ENCODE results near the gene WNT4. TPM values are rescaled to one million over a fixed set of nuclear protein-coding genes. Genes with fewer than 3 reads are reported as not detected.

The WNT4 gene
- total and polyA plus RNA-seq, 2 donors, result 1.8 to 1.9 TPM

GRCh38 chr1:22119626-22120468 lies 23.1 kb downstream of the WNT4 start:
- no peaks in the 10 kb centered on the region for H3K27me3 ChIP-seq (ENCODE audit: control insufficient read depth in 2 of 2, insufficient read depth in 1 of 2, low read length in 1 of 2)
- H3K36me3 ChIP-seq (ENCODE audit: control insufficient read depth in 2 of 2, insufficient read depth in 2 of 2, low read length in 1 of 2), result peaks cover 5 to 20% of the 10 kb centered on the region in 2 donors
- H3K9me3 ChIP-seq (ENCODE audit: control insufficient read depth in 2 of 2, insufficient read depth in 1 of 2, low read length in 1 of 2), result peaks cover 0 to 1% of the 10 kb centered on the region in 2 donors
- DNase-seq (ENCODE audit: low read depth in 6 of 9, low spot score in 9 of 9), result no peak
- H3K27ac ChIP-seq (ENCODE audit: low read depth in 1 of 2, low read length in 1 of 2), result no peak overlapping the region
- H3K4me3 ChIP-seq (ENCODE audit: low read length in 2 of 2), result no peak overlapping the region
- WGBS, result 98% methylated on average over 44 of the region's 44 CpGs
- H3K4me1 ChIP-seq (ENCODE audit: control insufficient read depth in 2 of 2, insufficient read depth in 2 of 2, low read length in 2 of 2), result no peaks in the 10 kb centered on the region

- Histone ChIP-seq H3K27me3 (ENCODE audit: control insufficient read depth in 2 of 2, insufficient read depth in 1 of 2, low read length in 1 of 2) (no peaks in the 10 kb centered on the region), H3K36me3 (ENCODE audit: control insufficient read depth in 2 of 2, insufficient read depth in 2 of 2, low read length in 1 of 2) (peaks cover 7 to 32% of the 10 kb centered on the region in 2 donors), H3K4me1 (ENCODE audit: control insufficient read depth in 2 of 2, insufficient read depth in 2 of 2, low read length in 2 of 2) (no peaks in the 10 kb centered on the region), H3K4me3 (ENCODE audit: low read length in 2 of 2) (no peak overlapping the region), H3K9me3 (ENCODE audit: control insufficient read depth in 2 of 2, insufficient read depth in 1 of 2, low read length in 1 of 2) (peaks cover 0 to 1% of the 10 kb centered on the region in 2 donors), H3K27ac (ENCODE audit: low read depth in 1 of 2, low read length in 1 of 2) (no peak overlapping the region)
- whole genome bisulfite sequencing, result 84% methylated on average over 8 of the region's 8 CpGs
- DNase-seq (ENCODE audit: low read depth in 6 of 9, low spot score in 9 of 9), result no peak
Measured at GRCh38 chr1:22118291-22118992, 24.5 kb downstream of the WNT4 start.

- 93% methylated on average over 5 of the region's 5 CpGs for WGBS
- H3K4me3 ChIP-seq (ENCODE audit: low read length in 2 of 2), result no peak overlapping the region
- peaks cover 7 to 36% of the 10 kb centered on the region in 2 donors for H3K36me3 ChIP-seq (ENCODE audit: control insufficient read depth in 2 of 2, insufficient read depth in 2 of 2, low read length in 1 of 2)
- no peaks in the 10 kb centered on the region for H3K4me1 ChIP-seq (ENCODE audit: control insufficient read depth in 2 of 2, insufficient read depth in 2 of 2, low read length in 2 of 2)
- peaks cover 0 to 1% of the 10 kb centered on the region in 2 donors for H3K9me3 ChIP-seq (ENCODE audit: control insufficient read depth in 2 of 2, insufficient read depth in 1 of 2, low read length in 1 of 2)
- no peaks in the 10 kb centered on the region for H3K27me3 ChIP-seq (ENCODE audit: control insufficient read depth in 2 of 2, insufficient read depth in 1 of 2, low read length in 1 of 2)
- H3K27ac ChIP-seq (ENCODE audit: low read depth in 1 of 2, low read length in 1 of 2), result no peak overlapping the region
- no peak for DNase-seq (ENCODE audit: low read depth in 6 of 9, low spot score in 9 of 9)
Measured at GRCh38 chr1:22117851-22118250, 25.0 kb downstream of the WNT4 start.

- Histone ChIP-seq H3K27me3 (ENCODE audit: control insufficient read depth in 2 of 2, insufficient read depth in 1 of 2, low read length in 1 of 2) (no peaks in the 10 kb centered on the region), H3K36me3 (ENCODE audit: control insufficient read depth in 2 of 2, insufficient read depth in 2 of 2, low read length in 1 of 2) (peaks cover 11 to 40% of the 10 kb centered on the region in 2 donors), H3K9me3 (ENCODE audit: control insufficient read depth in 2 of 2, insufficient read depth in 1 of 2, low read length in 1 of 2) (peaks cover 0 to 1% of the 10 kb centered on the region in 2 donors), H3K4me3 (ENCODE audit: low read length in 2 of 2) (no peak overlapping the region), H3K4me1 (ENCODE audit: control insufficient read depth in 2 of 2, insufficient read depth in 2 of 2, low read length in 2 of 2) (no peaks in the 10 kb centered on the region), H3K27ac (ENCODE audit: low read depth in 1 of 2, low read length in 1 of 2) (no peak overlapping the region)
- 92% methylated on average over 4 of the region's 4 CpGs for WGBS
- DNase-seq (ENCODE audit: low read depth in 6 of 9, low spot score in 9 of 9), result no peak
Measured at GRCh38 chr1:22117238-22117637, 25.7 kb downstream of the WNT4 start.

- H3K27me3 ChIP-seq (ENCODE audit: control insufficient read depth in 2 of 2, insufficient read depth in 1 of 2, low read length in 1 of 2), result no peaks in the 10 kb centered on the region
- no peaks in the 10 kb centered on the region for H3K4me1 ChIP-seq (ENCODE audit: control insufficient read depth in 2 of 2, insufficient read depth in 2 of 2, low read length in 2 of 2)
- H3K36me3 ChIP-seq (ENCODE audit: control insufficient read depth in 2 of 2, insufficient read depth in 2 of 2, low read length in 1 of 2), result peaks cover 22 to 44% of the 10 kb centered on the region in 2 donors
- H3K4me3 ChIP-seq (ENCODE audit: low read length in 2 of 2), result no peak overlapping the region
- H3K9me3 ChIP-seq (ENCODE audit: control insufficient read depth in 2 of 2, insufficient read depth in 1 of 2, low read length in 1 of 2), result peaks cover 0 to 1% of the 10 kb centered on the region in 2 donors
- DNase-seq (ENCODE audit: low read depth in 6 of 9, low spot score in 9 of 9), result no peak
- no peak overlapping the region for H3K27ac ChIP-seq (ENCODE audit: low read depth in 1 of 2, low read length in 1 of 2)
- whole genome bisulfite sequencing, result over 99% methylated on average over 6 of the region's 6 CpGs
Measured at GRCh38 chr1:22115286-22115685, 27.6 kb downstream of the WNT4 start.

- H3K9me3 ChIP-seq (ENCODE audit: control insufficient read depth in 2 of 2, insufficient read depth in 1 of 2, low read length in 1 of 2), result no peaks in the 10 kb centered on the region
- no peaks in the 10 kb centered on the region for H3K4me1 ChIP-seq (ENCODE audit: control insufficient read depth in 2 of 2, insufficient read depth in 2 of 2, low read length in 2 of 2)
- H3K27ac ChIP-seq (ENCODE audit: low read depth in 1 of 2, low read length in 1 of 2), result no peak overlapping the region
- no peaks in the 10 kb centered on the region for H3K27me3 ChIP-seq (ENCODE audit: control insufficient read depth in 2 of 2, insufficient read depth in 1 of 2, low read length in 1 of 2)
- WGBS, result 94% methylated on average over 18 of the region's 18 CpGs
- H3K36me3 ChIP-seq (ENCODE audit: control insufficient read depth in 2 of 2, insufficient read depth in 2 of 2, low read length in 1 of 2), result peaks cover 25 to 39% of the 10 kb centered on the region in 2 donors
- no peak for DNase-seq (ENCODE audit: low read depth in 6 of 9, low spot score in 9 of 9)
- H3K4me3 ChIP-seq (ENCODE audit: low read length in 2 of 2), result no peak overlapping the region
Measured at GRCh38 chr1:22114083-22115012, 28.5 kb downstream of the WNT4 start.

- Histone ChIP-seq H3K36me3 (ENCODE audit: control insufficient read depth in 2 of 2, insufficient read depth in 2 of 2, low read length in 1 of 2) (peaks cover 24 to 47% of the 10 kb centered on the region in 2 donors), H3K27me3 (ENCODE audit: control insufficient read depth in 2 of 2, insufficient read depth in 1 of 2, low read length in 1 of 2) (no peaks in the 10 kb centered on the region), H3K27ac (ENCODE audit: low read depth in 1 of 2, low read length in 1 of 2) (no peak overlapping the region), H3K9me3 (ENCODE audit: control insufficient read depth in 2 of 2, insufficient read depth in 1 of 2, low read length in 1 of 2) (no peaks in the 10 kb centered on the region), H3K4me1 (ENCODE audit: control insufficient read depth in 2 of 2, insufficient read depth in 2 of 2, low read length in 2 of 2) (no peaks in the 10 kb centered on the region), H3K4me3 (ENCODE audit: low read length in 2 of 2) (no peak overlapping the region)
- 96% methylated on average over 3 of the region's 3 CpGs for WGBS
- DNase-seq (ENCODE audit: low read depth in 6 of 9, low spot score in 9 of 9), result no peak
Measured at GRCh38 chr1:22112554-22112953, 30.3 kb downstream of the WNT4 start.

- Histone ChIP-seq H3K36me3 (ENCODE audit: control insufficient read depth in 2 of 2, insufficient read depth in 2 of 2, low read length in 1 of 2) (peaks cover 24 to 47% of the 10 kb centered on the region in 2 donors), H3K27ac (ENCODE audit: low read depth in 1 of 2, low read length in 1 of 2) (no peak overlapping the region), H3K27me3 (ENCODE audit: control insufficient read depth in 2 of 2, insufficient read depth in 1 of 2, low read length in 1 of 2) (no peaks in the 10 kb centered on the region), H3K4me3 (ENCODE audit: low read length in 2 of 2) (no peak overlapping the region), H3K4me1 (ENCODE audit: control insufficient read depth in 2 of 2, insufficient read depth in 2 of 2, low read length in 2 of 2) (no peaks in the 10 kb centered on the region), H3K9me3 (ENCODE audit: control insufficient read depth in 2 of 2, insufficient read depth in 1 of 2, low read length in 1 of 2) (no peaks in the 10 kb centered on the region)
- no peak for DNase-seq (ENCODE audit: low read depth in 6 of 9, low spot score in 9 of 9)
- WGBS, result 98% methylated on average over 3 of the region's 3 CpGs
Measured at GRCh38 chr1:22111620-22112019, 31.3 kb downstream of the WNT4 start.
